MCF 10A (cell line): ENCODE results near the gene DEFB114. TPM values are rescaled to one million over a fixed set of nuclear protein-coding genes. Genes with fewer than 3 reads are reported as not detected.

ENCODE experiments used
- Bru-seq: library from RNA; stranded (reverse); fragments of 400-500 nt; gene quantifications from one replicate; lab custom pipeline; 2021; lab: Mats Ljungman, UMichigan
- BruChase-seq, 2 experiments: library from RNA; stranded (reverse); fragments of 400-500 nt; gene quantifications; one replicate each; lab custom pipeline; 2021; lab: Mats Ljungman, UMichigan
- BruUV-seq: library from RNA; stranded (reverse); fragments of 400-500 nt; replicated peaks from 2 replicates; lab custom pipeline; 2021; lab: Mats Ljungman, UMichigan
- CTCF ChIA-PET: fragments of 300-600 bp; sonication (Branson Sonifier 250); formaldehyde crosslinking; extraction: SDS; loops from one replicate; lab custom pipeline; 2021; ENCODE audit warnings: antibody characterized with exemption, inconsistent platforms; lab: Yijun Ruan, JAX
- POLR2A ChIA-PET: fragments of 300-600, 350-650 bp; sonication (Branson Sonifier 250); formaldehyde crosslinking; extraction: SDS; loops from one replicate; lab custom pipeline; 2020; ENCODE audit warnings: antibody characterized with exemption, inconsistent platforms; lab: Yijun Ruan, JAX
- DNase-seq: peaks from one replicate; pipeline ENCODE4 v3.0.0-alpha.2; 2018; ENCODE audit not compliant: unreplicated experiment
- H3K27ac Mint-ChIP-seq: one replicate; pipeline ENCODE4 v1.8.0; 2022; ENCODE audit warnings: mild to moderate bottlenecking, low read depth, mixed read lengths; ENCODE audit not compliant: unreplicated experiment
- H3K27me3 Mint-ChIP-seq: one replicate; pipeline ENCODE4 v1.8.0; 2022; ENCODE audit warnings: mixed read lengths; ENCODE audit not compliant: insufficient read depth, unreplicated experiment
- H3K36me3 Mint-ChIP-seq: one replicate; pipeline ENCODE4 v1.8.0; 2022; ENCODE audit warnings: mild to moderate bottlenecking, moderate library complexity, mixed read lengths; ENCODE audit not compliant: insufficient read depth, unreplicated experiment
- H3K4me1 Mint-ChIP-seq: one replicate; pipeline ENCODE4 v1.8.0; 2022; ENCODE audit warnings: mixed read lengths; ENCODE audit not compliant: insufficient read depth, unreplicated experiment
- H3K4me3 Mint-ChIP-seq: one replicate; pipeline ENCODE4 v1.8.0; 2022; ENCODE audit warnings: mild to moderate bottlenecking, moderate library complexity, mixed read lengths; ENCODE audit not compliant: unreplicated experiment
- H3K9me3 Mint-ChIP-seq: one replicate; pipeline ENCODE4 v1.8.0; 2022; ENCODE audit warnings: mixed read lengths; ENCODE audit not compliant: unreplicated experiment
- intact Hi-C: fragments of 100-400 bp; cut with micrococcal nuclease; formaldehyde crosslinking; loops from 2 replicates; pipeline ENCODE4 v1.14.1; 2022
- long read RNA-seq: library from polyadenylated mRNA; stranded (forward); transcript quantifications from one replicate; pipeline ENCODE4 v2.0.0, GENCODE V29; 2022
- total RNA-seq: library from RNA; stranded (reverse); gene quantifications from 2 replicates; pipeline ENCODE4 v1.2.3, GENCODE V29; 2022
- TF ChIP-seq, protein P1 (sequence below): fragments of 200-600 bp; IDR thresholded peaks from one replicate; pipeline ENCODE4 v1.8.0; 2022; ENCODE audit warnings: antibody characterized with exemption, mild to moderate bottlenecking; ENCODE audit not compliant: unreplicated experiment

DEFB114 gene, protein sequence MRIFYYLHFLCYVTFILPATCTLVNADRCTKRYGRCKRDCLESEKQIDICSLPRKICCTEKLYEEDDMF
- total RNA-seq = not detected in 2 replicates
- Bru-seq, nascent RNA = not detected
- BruChase-seq, experiment 1, labeled RNA remaining after a 6-hour chase = not detected
- BruChase-seq, experiment 2, labeled RNA remaining after a 2-hour chase = not detected
- long read RNA-seq = 0 reads

DNA sequence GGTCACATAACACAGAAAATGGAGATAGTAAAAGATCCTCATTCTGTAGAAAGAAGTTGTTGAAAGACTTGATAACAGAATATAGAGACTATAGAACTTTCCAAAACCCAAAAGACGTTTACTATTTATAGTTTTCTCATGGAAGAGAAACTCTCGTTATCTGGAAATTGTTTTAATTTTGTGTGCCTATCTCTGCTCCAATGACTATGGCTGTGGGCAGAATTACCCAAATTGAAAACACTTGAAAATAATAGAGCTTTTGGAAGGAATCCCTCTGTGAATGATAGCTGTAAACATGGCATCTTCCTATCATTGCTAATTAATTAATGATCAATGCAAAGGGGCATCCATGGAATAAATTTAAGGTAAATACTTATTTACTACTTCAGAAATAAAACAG is at the start of gene DEFB114:
DEFB114 (minus strand) TSS at position 101 of the 400 bp plus-strand sequence; CDS start at position 42, 59 bp downstream.
- no peak within 1 kb of the TSS for H3K27ac Mint-ChIP-seq
- no peaks in the 10 kb centered on the region for H3K4me1 Mint-ChIP-seq
- intact Hi-C loops = no loop called here
- BruUV-seq = no TSS peak
- CTCF ChIA-PET = no interaction called here
- POLR2A ChIA-PET = no interaction called here
- H3K36me3 Mint-ChIP-seq = no peaks in the 10 kb centered on the region
- H3K9me3 Mint-ChIP-seq = no peaks in the 10 kb centered on the region
- TF ChIP-seq, protein P1, sequence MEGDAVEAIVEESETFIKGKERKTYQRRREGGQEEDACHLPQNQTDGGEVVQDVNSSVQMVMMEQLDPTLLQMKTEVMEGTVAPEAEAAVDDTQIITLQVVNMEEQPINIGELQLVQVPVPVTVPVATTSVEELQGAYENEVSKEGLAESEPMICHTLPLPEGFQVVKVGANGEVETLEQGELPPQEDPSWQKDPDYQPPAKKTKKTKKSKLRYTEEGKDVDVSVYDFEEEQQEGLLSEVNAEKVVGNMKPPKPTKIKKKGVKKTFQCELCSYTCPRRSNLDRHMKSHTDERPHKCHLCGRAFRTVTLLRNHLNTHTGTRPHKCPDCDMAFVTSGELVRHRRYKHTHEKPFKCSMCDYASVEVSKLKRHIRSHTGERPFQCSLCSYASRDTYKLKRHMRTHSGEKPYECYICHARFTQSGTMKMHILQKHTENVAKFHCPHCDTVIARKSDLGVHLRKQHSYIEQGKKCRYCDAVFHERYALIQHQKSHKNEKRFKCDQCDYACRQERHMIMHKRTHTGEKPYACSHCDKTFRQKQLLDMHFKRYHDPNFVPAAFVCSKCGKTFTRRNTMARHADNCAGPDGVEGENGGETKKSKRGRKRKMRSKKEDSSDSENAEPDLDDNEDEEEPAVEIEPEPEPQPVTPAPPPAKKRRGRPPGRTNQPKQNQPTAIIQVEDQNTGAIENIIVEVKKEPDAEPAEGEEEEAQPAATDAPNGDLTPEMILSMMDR = no peak
- H3K27me3 Mint-ChIP-seq = peaks cover 34% of the 10 kb centered on the region
- no peak for DNase-seq
- H3K4me3 Mint-ChIP-seq = no peak within 1 kb of the TSS

DNA sequence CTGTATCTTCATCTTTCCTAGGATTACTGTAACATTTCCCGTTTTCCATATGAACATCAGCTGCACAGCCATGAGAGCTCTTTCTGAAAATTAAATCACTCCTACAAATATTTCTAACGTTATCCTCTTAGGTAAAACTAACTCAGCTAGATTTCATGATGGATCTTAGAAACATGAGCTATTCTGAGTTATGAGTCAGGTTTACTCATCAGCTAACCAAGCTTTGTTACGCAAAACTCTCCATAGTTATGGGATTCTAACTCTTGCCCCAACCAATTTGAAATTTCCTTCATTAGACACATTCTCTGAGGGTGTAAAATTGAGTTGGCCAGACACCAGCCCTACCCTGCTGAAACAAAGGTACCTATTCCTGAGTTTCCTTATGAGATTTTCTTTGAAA is 43.9 kb upstream of the DEFB114 start:
- H3K36me3 Mint-ChIP-seq = no peaks in the 10 kb centered on the region
- ChIA-PET POLR2A (interaction anchor here (0.5 to 0.8 kb wide), 3 partner anchors 10 to 93 kb away, joined by 3 to 4 read pairs (median 3); no protein-coding TSS in a partner anchor), CTCF (no interaction called here)
- peak; percentile 68 for DNase-seq
- no peaks in the 10 kb centered on the region for H3K9me3 Mint-ChIP-seq
- no peaks in the 10 kb centered on the region for H3K27me3 Mint-ChIP-seq
- H3K4me3 Mint-ChIP-seq = no peak overlapping the region
- TF ChIP-seq, protein P1 = no peak
- no TSS peak for BruUV-seq
- peaks cover 10% of the 10 kb centered on the region for H3K4me1 Mint-ChIP-seq
- H3K27ac Mint-ChIP-seq = no peak overlapping the region
- intact Hi-C loops = no loop called here

DNA sequence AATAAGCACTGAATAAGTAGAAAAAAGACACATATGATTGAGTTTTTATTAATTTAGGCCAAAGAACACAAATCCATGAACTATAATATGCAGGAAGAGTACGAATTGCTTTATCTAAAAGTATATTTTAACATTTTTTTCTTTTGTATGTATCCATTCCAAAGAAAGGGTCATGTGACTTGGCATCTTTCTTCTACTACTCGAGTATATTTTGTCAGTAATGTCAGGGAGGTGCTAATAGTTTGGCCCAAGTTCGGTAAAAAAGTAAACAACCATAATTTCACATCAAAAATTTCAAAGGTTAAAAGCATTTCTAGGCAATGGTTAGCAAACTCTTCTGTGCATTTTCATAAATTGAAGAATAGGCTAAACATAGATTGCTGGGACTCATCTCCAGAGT is 39.2 kb upstream of the DEFB114 start:
- peaks cover 12% of the 10 kb centered on the region for H3K27me3 Mint-ChIP-seq
- no peaks in the 10 kb centered on the region for H3K9me3 Mint-ChIP-seq
- POLR2A ChIA-PET = no interaction called here
- H3K36me3 Mint-ChIP-seq = no peaks in the 10 kb centered on the region
- CTCF ChIA-PET = no interaction called here
- H3K4me3 Mint-ChIP-seq = no peak overlapping the region
- intact Hi-C loops = no loop called here
- BruUV-seq = no TSS peak
- TF ChIP-seq, protein P1 = no peak
- peaks cover 7% of the 10 kb centered on the region for H3K4me1 Mint-ChIP-seq
- DNase-seq = no peak
- H3K27ac Mint-ChIP-seq = no peak overlapping the region

DNA sequence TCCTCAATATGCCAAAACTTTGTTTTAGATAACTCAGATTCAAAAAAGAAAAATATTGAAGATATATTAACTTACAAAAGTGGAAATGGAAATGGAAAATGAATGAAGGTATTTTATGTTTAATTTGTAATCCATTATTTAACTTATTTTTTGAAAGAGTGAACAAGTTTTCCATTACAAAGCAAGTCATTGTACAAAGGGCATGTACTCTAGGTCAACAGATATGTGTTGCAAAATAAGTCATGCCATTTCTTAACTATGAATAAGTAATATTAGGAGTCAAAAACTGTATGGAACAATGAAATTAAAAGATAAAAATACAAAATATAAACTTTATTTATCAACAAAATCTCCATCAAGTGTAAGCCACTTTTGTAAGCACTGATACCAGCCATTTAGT is 31.3 kb upstream of the DEFB114 start:
- intact Hi-C loops = no loop called here
- CTCF ChIA-PET = no interaction called here
- POLR2A ChIA-PET = no interaction called here
- BruUV-seq = no TSS peak
- H3K36me3 Mint-ChIP-seq = no peaks in the 10 kb centered on the region
- no peaks in the 10 kb centered on the region for H3K27me3 Mint-ChIP-seq
- TF ChIP-seq, protein P1 = no peak
- no peaks in the 10 kb centered on the region for H3K4me1 Mint-ChIP-seq
- no peaks in the 10 kb centered on the region for H3K9me3 Mint-ChIP-seq
- DNase-seq = no peak
- H3K27ac Mint-ChIP-seq = no peak overlapping the region
- no peak overlapping the region for H3K4me3 Mint-ChIP-seq
